HepG2 (cell line): ENCODE results near the gene TK1. TPM values are rescaled to one million over a fixed set of nuclear protein-coding genes. Genes with fewer than 3 reads are reported as not detected.
A peak's percentile ranks its signal among the peaks of the same experiment; 100 is the strongest.

Experiments
- ARID3A ChIP-seq: IDR thresholded peaks from 2 replicates; pipeline ENCODE4 v1.6.1; 2012; ENCODE audit warnings: low read depth, low read length, improper control_type of control experiment
- CCDC6 ChIP-seq: sonication (generic); formaldehyde crosslinking; IDR thresholded peaks from 2 replicates; pipeline ENCODE4 v1.8.1; 2022; ENCODE audit warnings: mild to moderate bottlenecking, missing genetic modification reagents, moderate library complexity
- CERS6 ChIP-seq: sonication (generic); formaldehyde crosslinking; IDR thresholded peaks from 2 replicates; pipeline ENCODE4 v1.5.0; 2020; ENCODE audit warnings: missing genetic modification reagents
- IRF9 ChIP-seq: sonication (generic); formaldehyde crosslinking; IDR thresholded peaks from 2 replicates; pipeline ENCODE4 v1.8.0; 2022; ENCODE audit warnings: missing genetic modification reagents, mild to moderate bottlenecking, borderline replicate concordance
- KDM5B ChIP-seq: sonication (generic); formaldehyde crosslinking; IDR thresholded peaks from 2 replicates; pipeline ENCODE4 v1.4.0; 2020; ENCODE audit warnings: missing genetic modification reagents, mild to moderate bottlenecking, borderline replicate concordance
- MXI1 ChIP-seq: IDR thresholded peaks from 3 replicates; pipeline ENCODE4 v1.6.1; 2012; ENCODE audit warnings: low read depth, low read length, inconsistent platforms, borderline replicate concordance
- NAIF1 ChIP-seq: sonication (generic); formaldehyde crosslinking; IDR thresholded peaks from 2 replicates; pipeline ENCODE4 v1.5.0; 2020; ENCODE audit warnings: mild to moderate bottlenecking, missing genetic modification reagents, borderline replicate concordance
- NPAS2 ChIP-seq: sonication (generic); formaldehyde crosslinking; IDR thresholded peaks from 2 replicates; pipeline ENCODE4 v1.8.0; 2022; ENCODE audit warnings: mild to moderate bottlenecking, missing genetic modification reagents, borderline replicate concordance
- NR2F1 ChIP-seq, 2 experiments: fragments of 450-650 bp in 1 of 2; formaldehyde crosslinking in 1 of 2; IDR thresholded peaks; 2 replicates each; pipeline versions ENCODE4 v1.5.0 to v1.6.1; 2016 to 2020; ENCODE audit warnings: mild to moderate bottlenecking in 1 of 2, missing compliant biosample characterization in 1 of 2, missing genetic modification reagents in 1 of 2, moderate library complexity in 1 of 2
- PPARG ChIP-seq: conservative IDR thresholded peaks from 2 replicates; pipeline ENCODE4 v1.6.1; 2016; ENCODE audit warnings: missing biosample characterization, missing genetic modification reagents
- REL ChIP-seq: sonication (generic); formaldehyde crosslinking; conservative IDR thresholded peaks from 2 replicates; pipeline ENCODE4 v1.8.0; 2022; ENCODE audit warnings: mild to moderate bottlenecking, missing genetic modification reagents, moderate library complexity
- SAP130 ChIP-seq: IDR thresholded peaks from 2 replicates; pipeline ENCODE4 v1.6.1; 2016; ENCODE audit warnings: low read depth
- SP4 ChIP-seq: sonication (generic); formaldehyde crosslinking; IDR thresholded peaks from 2 replicates; pipeline ENCODE4 v1.8.1; 2023; ENCODE audit warnings: mild to moderate bottlenecking, missing genetic modification reagents
- TFAP4 ChIP-seq: sonication (generic); IDR thresholded peaks from 2 replicates; pipeline ENCODE4 v1.6.1; 2016; ENCODE audit warnings: low read depth, borderline replicate concordance
- THAP7 ChIP-seq: sonication (generic); formaldehyde crosslinking; IDR thresholded peaks from 2 replicates; pipeline ENCODE4 v1.8.1; 2023; ENCODE audit warnings: mild to moderate bottlenecking, missing genetic modification reagents
- TSC22D2 ChIP-seq: sonication (generic); formaldehyde crosslinking; IDR thresholded peaks from 2 replicates; pipeline ENCODE4 v1.5.1; 2020; ENCODE audit warnings: missing genetic modification reagents, mild to moderate bottlenecking, borderline replicate concordance
- ZBTB34 ChIP-seq: sonication (generic); formaldehyde crosslinking; IDR thresholded peaks from 2 replicates; pipeline ENCODE4 v1.8.0; 2022; ENCODE audit warnings: mild to moderate bottlenecking, missing genetic modification reagents
- ZNF263 ChIP-seq: sonication (generic); formaldehyde crosslinking; IDR thresholded peaks from 2 replicates; pipeline ENCODE4 v1.4.0; 2020; ENCODE audit warnings: missing genetic modification reagents
- ZNF326 ChIP-seq: sonication (generic); formaldehyde crosslinking; IDR thresholded peaks from 2 replicates; pipeline ENCODE4 v1.4.0; 2020; ENCODE audit warnings: missing genetic modification reagents, borderline replicate concordance
- ZNF451 ChIP-seq: sonication (generic); formaldehyde crosslinking; IDR thresholded peaks from 2 replicates; pipeline ENCODE4 v1.5.0; 2020; ENCODE audit warnings: mild to moderate bottlenecking, missing genetic modification reagents
- ZNF614 ChIP-seq: IDR thresholded peaks from 2 replicates; pipeline ENCODE4 v1.6.1; 2018; ENCODE audit warnings: missing biosample characterization, missing genetic modification reagents, inconsistent platforms, borderline replicate concordance
- polyA plus RNA-seq, 8 experiments: library from polyadenylated mRNA; depleted of rRNA in 3 of 8; stranded (reverse) in 7 of 8; unstranded in 1 of 8; fragments of >200 nt; fragmentation: Illumina TruSeq in 4 of 8; extraction: Trizol in 4 of 8; gene quantifications; 2 replicates each; pipeline versions ENCODE4 v1.2.1 to v1.2.3, GENCODE V29; 2011 to 2016; ENCODE audit warnings: low read depth in 4 of 8, missing spikeins in 1 of 8, mixed read lengths in 1 of 8; ENCODE audit not compliant: insufficient read depth in 1 of 8
- total RNA-seq, 5 experiments: library from RNA; depleted of rRNA; stranded (reverse); fragments of >200 nt; fragmentation: Illumina TruSeq; extraction: Trizol; gene quantifications; 2 replicates each; pipeline ENCODE4 v1.2.3, GENCODE V29; 2016; ENCODE audit warnings: low read depth in 1 of 5

Gene TK1
- total and polyA plus RNA-seq, 2 of the 13 experiments (the other 11 are each of a cell fraction or from before 2014, with no cell fraction given) = 45.0 to 96.0 TPM

- TF ChIP-seq ARID3A (no peak), NPAS2 (CRISPR knock-in tag) (no peak), ZNF451 (CRISPR knock-in tag) (peak; percentile 56; the same call in 1 of the 2 replicates), ZNF614 (CRISPR knock-in tag) (peak; percentile 77; the same call in 1 of the 2 replicates), REL (CRISPR knock-in tag) (no peak), THAP7 (CRISPR knock-in tag) (0 out of 2 replicates have a peak, but pooled peaks have one; percentile 7), TSC22D2 (CRISPR knock-in tag) (no peak), SP4 (CRISPR knock-in tag) (no peak; the same call in none of the 2 replicates), ZBTB34 (0 out of 2 replicates have a peak, but pooled peaks have one; percentile 47), NAIF1 (CRISPR knock-in tag) (peak; percentile 66; the same call in 1 of the 2 replicates), PPARG (CRISPR knock-in tag) (peak; percentile 81; the same call in 1 of the 2 replicates), CERS6 (peak; percentile 51; the same call in 1 of the 2 replicates), KDM5B (CRISPR knock-in tag) (peak; percentile 87), CCDC6 (CRISPR knock-in tag) (peak; percentile 60; the same call in 1 of the 2 replicates), SAP130 (CRISPR knock-in tag) (peak; percentile 84), IRF9 (peak; percentile 76; the same call in 1 of the 2 replicates), TFAP4 (peak; percentile 76; the same call in 1 of the 2 replicates), ZNF326 (no peak), NR2F1 (CRISPR knock-in tag; IDR thresholded peaks at IDR 0.05) (peak in 1 of 2 experiments; percentile 53; a peak in 1 of 4 replicates), MXI1 (peak; percentile 41; the same call in 1 of the 3 replicates), ZNF263 (CRISPR knock-in tag) (peak; percentile 75)
Observed at GRCh38 chr17:78144736-78145641, 41.9 kb downstream of the TK1 start (continued).
